ENCODE data around the gene GPR37. TPM values are rescaled to one million over a fixed set of nuclear protein-coding genes. Genes with fewer than 3 reads are reported as not detected.

Gene GPR37
- total RNA-seq, 2 donors from 2014 or later: 1.6 to 69.4 TPM

GRCh38 chr7:124724079-124724478, 41.5 kb downstream of the GPR37 start:
- intact Hi-C loops (cut with DNase I): no loop called here
- Histone ChIP-seq H3K27me3 (replicated peaks; ENCODE audit: insufficient read depth) (no peaks in the 10 kb centered on the region), H3K36me3 (no peaks in the 10 kb centered on the region), H3K4me1 (replicated peaks) (no peaks in the 10 kb centered on the region), H3K4me3 (no peak overlapping the region), H3K9me3 (no peaks in the 10 kb centered on the region), H3K27ac (no peak overlapping the region)
- no peak for DNase-seq (ENCODE audit: low spot score)
- TF ChIP-seq CTCF (IDR thresholded peaks at IDR 0.05): no peak
- TF ChIP-seq POLR2A (IDR thresholded peaks at IDR 0.05): no peak
- TF ChIP-seq POLR2AphosphoS5 (IDR thresholded peaks at IDR 0.05): no peak
- WGBS: 82% methylated on average over 5 of the region's 5 CpGs

- no peaks in the 10 kb centered on the region for H3K27me3 ChIP-seq (replicated peaks; ENCODE audit: insufficient read depth)
- no peak for DNase-seq (ENCODE audit: low spot score)
- no peaks in the 10 kb centered on the region for H3K9me3 ChIP-seq
- 72% methylated on average over 2 of the region's 2 CpGs for WGBS
- no peak overlapping the region for H3K4me3 ChIP-seq
- no peak for TF ChIP-seq CTCF (IDR thresholded peaks at IDR 0.05)
- TF ChIP-seq POLR2AphosphoS5 (IDR thresholded peaks at IDR 0.05): no peak
- TF ChIP-seq POLR2A (IDR thresholded peaks at IDR 0.05): no peak
- intact Hi-C loops (cut with DNase I): no loop called here
- no peak overlapping the region for H3K27ac ChIP-seq
- H3K36me3 ChIP-seq: no peaks in the 10 kb centered on the region
- H3K4me1 ChIP-seq (replicated peaks): no peaks in the 10 kb centered on the region
Observed at GRCh38 chr7:124723012-124723411, 42.6 kb downstream of the GPR37 start.

DNA sequence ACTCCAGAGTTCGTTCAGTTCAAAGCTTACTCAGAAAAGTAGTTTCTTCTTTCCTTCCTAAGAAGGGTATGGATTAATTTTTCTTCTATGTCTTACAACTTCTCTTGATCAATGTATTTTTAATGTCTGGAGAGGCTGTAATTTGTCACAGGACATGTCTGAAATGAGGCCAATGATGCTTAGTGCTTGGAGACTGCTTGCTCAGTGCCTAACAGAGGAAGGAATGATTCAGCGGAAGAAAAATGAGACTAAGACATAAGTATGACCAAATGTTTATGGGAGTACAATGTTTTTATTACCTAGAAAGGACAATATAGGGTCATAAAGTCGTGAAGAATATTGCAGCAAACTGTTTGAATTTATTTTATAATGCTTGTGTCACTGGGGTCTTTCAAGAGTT, 43.3 kb downstream of the GPR37 start:
- intact Hi-C loops (cut with DNase I): no loop called here
- 56% methylated on average over 3 of the region's 3 CpGs for WGBS
- no peak for TF ChIP-seq POLR2A (IDR thresholded peaks at IDR 0.05)
- TF ChIP-seq CTCF (IDR thresholded peaks at IDR 0.05): no peak
- TF ChIP-seq POLR2AphosphoS5 (IDR thresholded peaks at IDR 0.05): no peak
- H3K9me3 ChIP-seq: no peaks in the 10 kb centered on the region
- DNase-seq (ENCODE audit: low spot score): no peak
- no peaks in the 10 kb centered on the region for H3K27me3 ChIP-seq (replicated peaks; ENCODE audit: insufficient read depth)
- no peak overlapping the region for H3K27ac ChIP-seq
- H3K36me3 ChIP-seq: no peaks in the 10 kb centered on the region
- no peak overlapping the region for H3K4me3 ChIP-seq
- no peaks in the 10 kb centered on the region for H3K4me1 ChIP-seq (replicated peaks)

DNA sequence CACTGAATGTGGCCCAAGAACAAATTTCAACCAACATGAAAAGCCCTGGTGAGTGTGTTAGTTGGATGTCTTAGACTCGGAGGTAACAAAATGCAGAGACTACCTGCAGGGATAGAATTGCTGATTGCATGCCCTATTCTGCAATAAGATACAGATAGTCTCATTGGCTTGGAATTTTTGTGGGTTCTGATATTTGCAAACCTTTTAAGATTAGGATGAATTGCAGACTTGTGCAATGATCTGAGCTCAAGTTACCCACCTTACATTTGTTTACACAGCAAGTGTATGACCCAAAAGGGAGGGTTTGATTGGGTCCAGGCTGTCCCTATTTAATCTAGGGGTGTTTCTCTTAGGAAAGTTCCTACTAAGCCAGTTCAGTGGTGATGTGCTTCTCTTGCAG, 45.4 kb downstream of the GPR37 start:
- no peak for TF ChIP-seq CTCF (IDR thresholded peaks at IDR 0.05)
- TF ChIP-seq POLR2A (IDR thresholded peaks at IDR 0.05): no peak
- no peak for TF ChIP-seq POLR2AphosphoS5 (IDR thresholded peaks at IDR 0.05)
- DNase-seq (ENCODE audit: low spot score): no peak
- H3K9me3 ChIP-seq: no peaks in the 10 kb centered on the region
- no peaks in the 10 kb centered on the region for H3K27me3 ChIP-seq (replicated peaks; ENCODE audit: insufficient read depth)
- no peaks in the 10 kb centered on the region for H3K36me3 ChIP-seq
- intact Hi-C loops (cut with DNase I): no loop called here
- no peaks in the 10 kb centered on the region for H3K4me1 ChIP-seq (replicated peaks)
- H3K27ac ChIP-seq: no peak overlapping the region
- WGBS: 24% methylated on average over 1 of the region's 1 CpG
- H3K4me3 ChIP-seq: no peak overlapping the region

- Histone ChIP-seq H3K27ac (no peak overlapping the region), H3K4me1 (replicated peaks) (no peaks in the 10 kb centered on the region), H3K27me3 (replicated peaks; ENCODE audit: insufficient read depth) (no peaks in the 10 kb centered on the region), H3K36me3 (no peaks in the 10 kb centered on the region), H3K4me3 (no peak overlapping the region), H3K9me3 (no peaks in the 10 kb centered on the region)
- intact Hi-C loops (cut with DNase I): no loop called here
- no peak for DNase-seq (ENCODE audit: low spot score)
- no peak for TF ChIP-seq POLR2A (IDR thresholded peaks at IDR 0.05)
- WGBS: 61% methylated on average over 4 of the region's 4 CpGs
Observed at GRCh38 chr7:124718032-124718766, 47.4 kb downstream of the GPR37 start.

Data from prostate gland (tissue), 2 donors.